Effector memory CD4-positive, alpha-beta T cell (primary cell): Measurements from ENCODE around the gene RBCK1.
A peak's percentile ranks its signal among the peaks of the same experiment; 100 is the strongest.

Source experiments
- DNase-seq, 3 donors: peaks; one replicate each; pipeline ENCODE4 v3.0.0-alpha.2; 2020
- H3K27ac ChIP-seq: 2 replicates; pipeline ENCODE4 v1.7.0; 2013; ENCODE audit warnings: mild to moderate bottlenecking, low read length, moderate library complexity; ENCODE audit not compliant: insufficient read depth, poor library complexity, severe bottlenecking
- H3K27me3 ChIP-seq: replicated peaks from 2 replicates; pipeline ENCODE4 v1.7.0; 2013; ENCODE audit warnings: mild to moderate bottlenecking, low read length; ENCODE audit not compliant: insufficient read depth, control insufficient read depth, poor library complexity, severe bottlenecking
- H3K36me3 ChIP-seq: 2 replicates; pipeline ENCODE4 v1.7.0; 2013; ENCODE audit warnings: mild to moderate bottlenecking, low read length, moderate library complexity; ENCODE audit not compliant: control insufficient read depth, insufficient read depth
- H3K4me1 ChIP-seq: 2 replicates; pipeline ENCODE4 v1.7.0; 2013; ENCODE audit warnings: low read length, mild to moderate bottlenecking; ENCODE audit not compliant: control insufficient read depth, insufficient read depth, poor library complexity, severe bottlenecking
- H3K4me3 ChIP-seq: 2 replicates; pipeline ENCODE4 v1.7.0; 2013; ENCODE audit warnings: low read length, low read depth, mild to moderate bottlenecking; ENCODE audit not compliant: insufficient read depth, poor library complexity, severe bottlenecking
- H3K9me3 ChIP-seq: 2 replicates; pipeline ENCODE4 v1.7.0; 2013; ENCODE audit warnings: mild to moderate bottlenecking, low read length, moderate library complexity; ENCODE audit not compliant: control insufficient read depth

Gene RBCK1

GRCh38 chr20:430091-430999, 22.2 kb downstream of the RBCK1 start:
- Histone ChIP-seq H3K36me3 (peaks cover 22% of the 10 kb centered on the region), H3K27ac (no peak overlapping the region), H3K9me3 (no peaks in the 10 kb centered on the region), H3K27me3 (no peaks in the 10 kb centered on the region), H3K4me1 (peaks cover 17% of the 10 kb centered on the region), H3K4me3 (no peak overlapping the region)
- no peak for DNase-seq

- no peak overlapping the region for H3K27ac ChIP-seq
- H3K9me3 ChIP-seq = no peaks in the 10 kb centered on the region
- peaks cover 17% of the 10 kb centered on the region for H3K4me1 ChIP-seq
- H3K27me3 ChIP-seq = no peaks in the 10 kb centered on the region
- H3K4me3 ChIP-seq = no peak overlapping the region
- no peak for DNase-seq
- peaks cover 22% of the 10 kb centered on the region for H3K36me3 ChIP-seq
These were observed 23.2 kb downstream of the RBCK1 start for GRCh38 chr20:431012-431904.

GRCh38 chr20:432208-432607, 24.1 kb downstream of the RBCK1 start:
- no peak overlapping the region for H3K4me3 ChIP-seq
- H3K36me3 ChIP-seq = peaks cover 22% of the 10 kb centered on the region
- DNase-seq = no peak
- no peaks in the 10 kb centered on the region for H3K9me3 ChIP-seq
- H3K27me3 ChIP-seq = no peaks in the 10 kb centered on the region
- H3K4me1 ChIP-seq = peaks cover 17% of the 10 kb centered on the region
- H3K27ac ChIP-seq = no peak overlapping the region

GRCh38 chr20:432677-433299, 24.7 kb downstream of the RBCK1 start:
- H3K27me3 ChIP-seq = no peaks in the 10 kb centered on the region
- no peaks in the 10 kb centered on the region for H3K9me3 ChIP-seq
- no peak overlapping the region for H3K4me3 ChIP-seq
- peak overlapping the region; percentile 37 for H3K27ac ChIP-seq
- no peak for DNase-seq
- H3K36me3 ChIP-seq = peaks cover 22% of the 10 kb centered on the region
- H3K4me1 ChIP-seq = peaks cover 18% of the 10 kb centered on the region

- H3K27ac ChIP-seq = peak overlapping the region; percentile 37
- H3K36me3 ChIP-seq = peaks cover 22% of the 10 kb centered on the region
- DNase-seq = peak in 2 of 3 donors; percentile 45 to 54
- H3K27me3 ChIP-seq = no peaks in the 10 kb centered on the region
- H3K4me1 ChIP-seq = peaks cover 24% of the 10 kb centered on the region
- no peak overlapping the region for H3K4me3 ChIP-seq
- H3K9me3 ChIP-seq = no peaks in the 10 kb centered on the region
These were observed 25.3 kb downstream of the RBCK1 start for GRCh38 chr20:433300-433975.

DNA sequence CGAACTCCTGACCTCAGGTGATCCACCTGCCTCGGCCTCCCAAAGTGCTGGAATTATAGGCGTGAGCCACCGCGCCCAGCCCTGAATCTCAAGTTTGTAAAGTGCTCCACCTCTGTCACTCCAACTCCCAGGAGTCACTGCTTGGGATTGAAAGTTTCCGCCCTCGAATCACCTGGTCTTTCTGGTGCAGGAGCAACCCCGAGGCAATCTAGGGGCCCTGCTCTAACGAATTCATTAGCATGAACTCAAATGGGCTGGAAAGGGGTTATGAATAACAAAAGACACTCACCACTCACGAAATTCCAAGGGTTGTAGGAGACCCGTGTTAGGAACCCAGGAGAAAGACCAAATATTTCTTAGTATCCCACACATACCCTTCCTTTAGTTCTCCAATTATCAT, 26.1 kb downstream of the RBCK1 start:
- Histone ChIP-seq H3K27ac (no peak overlapping the region), H3K36me3 (peaks cover 20% of the 10 kb centered on the region), H3K27me3 (no peaks in the 10 kb centered on the region), H3K9me3 (no peaks in the 10 kb centered on the region), H3K4me1 (peaks cover 32% of the 10 kb centered on the region), H3K4me3 (no peak overlapping the region)
- no peak for DNase-seq

GRCh38 chr20:434661-435419, 26.7 kb downstream of the RBCK1 start:
- no peak for DNase-seq
- Histone ChIP-seq H3K4me1 (peaks cover 38% of the 10 kb centered on the region), H3K4me3 (no peak overlapping the region), H3K27me3 (no peaks in the 10 kb centered on the region), H3K9me3 (no peaks in the 10 kb centered on the region), H3K27ac (no peak overlapping the region), H3K36me3 (peaks cover 17% of the 10 kb centered on the region)

GRCh38 chr20:435558-435957, 27.5 kb downstream of the RBCK1 start:
- Histone ChIP-seq H3K4me3 (no peak overlapping the region), H3K36me3 (peaks cover 10% of the 10 kb centered on the region), H3K4me1 (peaks cover 38% of the 10 kb centered on the region), H3K9me3 (no peaks in the 10 kb centered on the region), H3K27ac (no peak overlapping the region), H3K27me3 (no peaks in the 10 kb centered on the region)
- DNase-seq = no peak

DNA sequence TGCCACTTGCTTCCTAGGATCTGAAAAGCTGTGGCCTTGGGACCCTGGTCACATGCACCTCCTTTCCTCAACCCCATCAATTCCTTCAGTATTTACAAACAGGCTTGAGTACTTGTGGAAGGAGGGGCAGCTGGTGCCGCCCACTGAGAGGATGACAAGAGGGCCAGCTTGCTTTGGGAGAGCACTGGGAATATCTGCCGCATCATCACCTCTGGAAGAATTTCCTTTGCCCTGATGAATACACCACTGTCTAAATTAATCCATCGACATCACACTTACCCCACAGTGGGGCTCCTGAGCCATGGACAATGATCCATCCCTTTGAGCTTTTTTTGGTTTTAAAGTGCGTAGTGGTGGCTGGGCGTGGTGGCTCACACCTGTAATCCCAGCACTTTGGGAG, 28.4 kb downstream of the RBCK1 start:
- H3K27me3 ChIP-seq = no peaks in the 10 kb centered on the region
- no peak overlapping the region for H3K27ac ChIP-seq
- H3K9me3 ChIP-seq = no peaks in the 10 kb centered on the region
- no peak overlapping the region for H3K4me3 ChIP-seq
- no peak for DNase-seq
- peaks cover 38% of the 10 kb centered on the region for H3K4me1 ChIP-seq
- peaks cover 12% of the 10 kb centered on the region for H3K36me3 ChIP-seq
